ENCODE measurements around the gene PTCD2.

PTCD2 gene

GRCh38 chr5:72338689-72339209 is 18.6 kb downstream of the PTCD2 start:
- no peak for DNase-seq

- no peak for DNase-seq
These were observed 26.2 kb downstream of the PTCD2 start for GRCh38 chr5:72346398-72346797.

- no peak for DNase-seq
These were observed 27.7 kb downstream of the PTCD2 start for GRCh38 chr5:72347801-72348308.

GRCh38 chr5:72351376-72351775 is 31.2 kb downstream of the PTCD2 start:
- DNase-seq: no peak

- DNase-seq: no peak
These were observed 32.4 kb downstream of the PTCD2 start for GRCh38 chr5:72352616-72353015.

- DNase-seq: no peak
These were observed 32.9 kb downstream of the PTCD2 start for GRCh38 chr5:72353046-72353445.

GRCh38 chr5:72355706-72356299 is 35.6 kb downstream of the PTCD2 start:
- DNase-seq: no peak

GRCh38 chr5:72356361-72356760 is 36.2 kb downstream of the PTCD2 start:
- no peak for DNase-seq

- no peak for DNase-seq
These were observed 38.8 kb downstream of the PTCD2 start for GRCh38 chr5:72358925-72359324.

- DNase-seq: no peak
These were observed 39.7 kb downstream of the PTCD2 start for GRCh38 chr5:72359886-72360285.

- DNase-seq: no peak
These were observed 43.1 kb downstream of the PTCD2 start for GRCh38 chr5:72363166-72363802.

GRCh38 chr5:72364171-72364570 is 44.0 kb downstream of the PTCD2 start:
- DNase-seq: no peak

GRCh38 chr5:72364951-72365350 is 44.8 kb downstream of the PTCD2 start:
- no peak for DNase-seq

GRCh38 chr5:72366324-72366976 is 46.3 kb downstream of the PTCD2 start:
- DNase-seq: peak; percentile 23

- DNase-seq: no peak
These were observed 48.1 kb downstream of the PTCD2 start for GRCh38 chr5:72368271-72368670.

GRCh38 chr5:72369301-72369700 is 49.1 kb downstream of the PTCD2 start:
- DNase-seq: no peak

GRCh38 chr5:72369711-72370110 is 49.5 kb downstream of the PTCD2 start:
- DNase-seq: no peak

GRCh38 chr5:72372331-72372730 is 52.2 kb downstream of the PTCD2 start:
- DNase-seq: no peak

- DNase-seq: no peak
These were observed 52.8 kb downstream of the PTCD2 start for GRCh38 chr5:72372923-72373322.

- no peak for DNase-seq
These were observed 54.7 kb downstream of the PTCD2 start for GRCh38 chr5:72374844-72375243.

- DNase-seq: no peak
These were observed 56.2 kb downstream of the PTCD2 start for GRCh38 chr5:72376381-72376780.

- DNase-seq: no peak
These were observed 57.9 kb downstream of the PTCD2 start for GRCh38 chr5:72377910-72378638.

All from right kidney (tissue), 1 donor.